CD4-positive, alpha-beta T cell treated with Interleukin-6 at 100 ng/mL for 8 hours (primary cell): ENCODE measurements around the gene NEK7.

Source experiments
- DNase-seq: peaks from one replicate; pipeline ENCODE4 v3.0.0-alpha.2; 2020; ENCODE audit warnings: mixed read lengths, low spot score

NEK7 gene

GRCh38 chr1:198357937-198358336 lies 201.1 kb downstream of the NEK7 start:
- no peak for DNase-seq

GRCh38 chr1:198359024-198359653 lies 202.3 kb downstream of the NEK7 start:
- peak; percentile 17 for DNase-seq

- DNase-seq = no peak
These were observed 203.5 kb downstream of the NEK7 start for GRCh38 chr1:198360208-198360729.

- DNase-seq = no peak
These were observed 204.5 kb downstream of the NEK7 start for GRCh38 chr1:198361237-198361767.

GRCh38 chr1:198363625-198364151 lies 206.9 kb downstream of the NEK7 start:
- no peak for DNase-seq

- no peak for DNase-seq
These were observed 207.7 kb downstream of the NEK7 start for GRCh38 chr1:198364471-198364870.

GRCh38 chr1:198367296-198367695 lies 210.5 kb downstream of the NEK7 start:
- no peak for DNase-seq

- DNase-seq = no peak
These were observed 214.2 kb downstream of the NEK7 start for GRCh38 chr1:198370996-198371395.
